Stimulated activated CD8-positive, alpha-beta memory T cell treated with anti-CD3 and anti-CD28 coated beads, Interleukin-12 subunit alpha, Interleukin-12 subunit beta, amount 100 ng/mL, for 4 hours (primary cell): ENCODE data around the gene LRRC47.
"Not testable (repeated sequence)": the region's sequence is repeated elsewhere in the genome, so short reads cannot be mapped to it uniquely, and the experiment has no call there.

Experiments
- DNase-seq: peaks from one replicate; pipeline ENCODE4 v3.0.0-alpha.2; 2020; ENCODE audit warnings: low read depth

LRRC47 gene

DNA sequence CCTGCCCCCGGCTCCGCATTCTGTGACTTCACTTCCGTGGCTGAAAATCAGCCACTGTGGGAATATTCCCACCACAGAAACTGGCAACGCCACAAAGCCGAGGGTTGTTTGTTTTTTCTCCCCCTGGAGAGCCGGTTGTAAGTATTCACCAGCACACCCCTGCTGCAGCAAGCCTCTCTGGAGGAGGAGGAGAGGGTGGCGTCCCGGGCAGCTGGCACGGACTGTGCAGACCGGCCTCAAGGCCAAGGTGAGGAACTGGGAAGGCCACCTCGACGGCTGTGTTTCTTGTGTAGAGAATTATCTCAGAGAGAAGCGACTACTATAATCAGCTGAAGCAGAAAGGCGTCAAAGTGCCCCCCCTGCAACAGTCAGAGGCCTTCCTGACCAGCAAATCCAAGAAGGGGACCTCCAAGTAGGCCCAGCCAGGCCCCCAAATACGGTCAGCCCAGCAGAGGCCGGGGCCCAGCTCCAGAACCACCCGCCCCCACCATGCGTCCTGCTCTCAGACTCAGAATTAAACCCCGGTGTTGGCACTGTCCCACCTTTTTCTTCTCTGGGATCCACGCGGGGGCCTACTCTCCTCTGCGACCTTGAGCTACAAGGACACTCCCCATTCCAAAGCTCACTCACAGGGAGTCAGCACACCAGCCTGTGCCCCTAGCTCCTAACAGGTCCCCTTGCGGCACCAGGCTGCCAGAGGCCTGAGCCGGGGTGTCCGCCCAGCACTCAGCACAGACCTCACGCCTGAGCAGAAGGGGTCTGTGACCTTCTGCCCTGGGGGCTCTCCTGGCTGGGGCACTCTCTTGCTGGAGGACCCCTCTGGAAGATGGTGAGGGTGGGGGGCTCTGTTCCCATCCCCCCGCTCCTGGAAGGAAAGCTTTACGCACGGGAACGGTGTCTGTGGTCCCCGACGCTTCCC lies 24.9 kb downstream of the LRRC47 start:
- DNase-seq = no peak

DNA sequence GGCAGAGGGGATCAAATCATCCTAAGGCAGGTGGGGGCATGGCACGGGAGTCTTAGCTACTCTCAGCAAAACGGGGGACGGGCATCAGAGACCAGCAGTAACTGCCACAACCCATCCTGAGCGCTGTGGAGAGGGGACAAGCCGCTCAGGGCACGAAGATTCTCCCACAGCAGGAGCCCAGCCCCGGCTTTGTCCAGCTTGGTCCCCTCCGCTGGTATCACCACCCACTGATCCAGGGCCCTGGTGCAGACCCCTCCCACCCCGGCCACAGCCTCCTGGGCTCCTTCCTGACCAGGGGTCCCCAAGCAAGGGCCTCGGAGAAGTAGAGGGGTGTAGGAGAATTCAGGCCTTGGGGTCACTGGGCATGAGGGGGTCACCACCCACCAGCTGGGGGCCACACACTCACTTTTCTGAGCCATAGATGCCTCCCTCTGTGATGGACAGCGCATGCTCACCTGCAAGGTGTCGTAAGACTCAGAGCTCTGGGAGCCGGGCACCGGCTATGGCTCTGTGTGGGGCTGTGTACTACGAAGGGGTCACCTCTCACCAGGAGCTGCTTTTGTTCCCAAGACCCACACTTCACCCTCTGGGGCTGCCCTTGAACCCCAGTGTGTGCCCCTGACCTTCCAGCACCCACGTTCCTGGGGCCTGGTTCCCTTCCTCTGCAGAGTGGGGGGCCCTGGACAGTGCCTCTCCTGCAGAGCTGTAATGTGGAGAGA lies 26.1 kb downstream of the LRRC47 start:
- DNase-seq = no peak

GRCh38 chr1:3768811-3769390 lies 27.4 kb downstream of the LRRC47 start:
- no peak for DNase-seq

- DNase-seq = no peak
Measured at GRCh38 chr1:3767328-3767925, 28.9 kb downstream of the LRRC47 start.

- no peak for DNase-seq
Measured at GRCh38 chr1:3763351-3764125, 32.8 kb downstream of the LRRC47 start.

DNA sequence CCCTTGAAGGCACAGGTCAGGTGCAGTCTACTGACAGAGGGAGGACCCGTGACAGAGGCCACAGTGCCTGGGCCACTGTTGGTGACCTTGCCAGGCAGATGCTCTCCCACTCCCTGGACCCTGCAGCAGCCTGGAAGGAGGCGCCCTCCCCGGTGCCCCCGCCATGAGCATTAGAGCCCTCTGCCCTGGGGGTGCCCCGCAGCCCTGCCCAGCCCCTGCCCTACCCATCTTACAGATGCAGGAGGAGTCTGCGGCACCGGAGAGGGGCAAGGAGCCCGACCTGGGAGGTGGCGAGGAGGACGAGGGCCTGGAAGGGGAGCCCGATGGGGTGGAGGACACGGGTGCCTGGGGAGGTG lies 33.4 kb downstream of the LRRC47 start:
- DNase-seq = no peak

GRCh38 chr1:3762151-3762872 lies 34.0 kb downstream of the LRRC47 start:
- no peak for DNase-seq

DNA sequence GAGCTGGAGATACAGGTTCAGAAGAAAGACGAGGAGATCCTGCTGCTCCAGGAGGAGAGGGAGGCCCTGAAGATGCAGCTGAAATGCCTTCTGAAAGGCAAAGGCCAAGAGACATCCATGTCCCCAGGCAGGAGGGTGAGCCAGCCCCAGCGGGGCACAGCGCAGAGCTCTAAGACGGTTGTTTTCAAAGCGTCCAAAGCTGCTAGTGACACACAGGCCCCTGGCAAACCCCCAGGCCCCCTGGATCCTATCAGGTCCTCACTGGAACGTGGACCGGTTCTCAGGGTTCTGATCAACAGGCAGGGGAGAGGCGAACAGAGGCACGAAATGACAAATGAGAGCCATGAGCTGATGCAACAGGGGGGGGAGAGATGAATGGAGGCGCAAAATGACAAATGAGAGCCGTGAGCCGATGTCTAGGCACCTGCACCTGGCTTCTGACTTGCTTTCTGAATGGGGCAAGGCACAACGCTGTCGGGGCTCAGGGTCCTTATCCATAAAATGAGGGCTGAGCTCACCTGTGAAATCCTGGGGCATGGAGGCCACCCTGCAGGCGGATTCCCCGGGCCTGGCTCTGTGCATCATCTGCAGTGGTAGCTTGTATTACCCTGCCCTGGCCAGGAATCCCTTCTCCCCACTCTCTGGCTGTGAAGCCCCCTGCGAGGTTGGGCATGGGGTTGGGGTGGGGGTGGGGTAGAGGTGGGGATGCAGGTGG lies 34.8 kb downstream of the LRRC47 start:
- DNase-seq = no peak

GRCh38 chr1:3759796-3760195 lies 36.5 kb downstream of the LRRC47 start:
- no peak for DNase-seq

- no peak for DNase-seq
Measured at GRCh38 chr1:3759164-3759563, 37.1 kb downstream of the LRRC47 start.

DNA sequence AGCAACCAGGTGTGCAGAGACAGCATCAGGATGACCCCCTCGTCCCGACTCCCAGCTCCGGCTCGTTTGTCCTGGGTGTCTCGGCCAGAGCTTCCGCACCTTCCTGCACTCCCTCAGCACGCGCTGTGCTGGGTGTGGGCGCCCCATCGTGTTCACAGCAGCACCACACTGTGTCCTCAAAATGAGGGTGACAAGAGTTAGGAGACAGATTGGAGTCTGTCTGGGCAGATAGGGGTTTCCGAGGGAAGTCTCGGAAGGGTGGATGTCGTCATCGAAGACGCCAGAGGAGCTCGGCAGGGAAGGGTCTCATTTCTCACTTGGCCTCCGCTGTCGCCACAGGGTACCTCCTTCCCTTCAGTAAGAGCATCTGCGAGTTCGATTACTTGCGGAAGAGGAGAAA lies 39.9 kb downstream of the LRRC47 start:
- no peak for DNase-seq

GRCh38 chr1:3753656-3754454 lies 42.4 kb downstream of the LRRC47 start:
- no peak for DNase-seq

- DNase-seq = no peak
Measured at GRCh38 chr1:3752400-3752945, 43.8 kb downstream of the LRRC47 start, which contains the start of gene CCDC27. Gene CCDC27, plus strand, starts transcription at chr1:3752450. Its CDS starts 32 bp downstream, at chr1:3752482.

DNA sequence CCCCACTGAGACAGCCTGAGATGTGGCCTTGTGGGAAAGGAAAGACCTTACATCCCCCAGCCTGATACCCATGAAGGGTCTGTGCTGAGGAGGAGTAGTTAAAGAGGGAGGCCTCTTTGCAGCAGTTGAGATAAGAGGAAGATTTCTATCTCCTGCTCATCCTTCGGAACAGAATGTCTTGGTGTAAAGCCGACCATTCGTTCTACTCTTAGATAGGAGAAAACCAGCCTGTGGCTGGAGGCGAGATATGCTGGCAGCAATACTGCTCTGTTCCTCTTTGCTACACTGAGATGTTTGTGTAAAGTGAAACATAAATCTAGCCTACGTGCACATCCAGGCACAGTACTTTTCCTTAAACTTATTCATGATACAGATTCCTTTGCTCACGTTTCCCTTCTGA lies 45.6 kb downstream of the LRRC47 start:
- DNase-seq = no peak

DNA sequence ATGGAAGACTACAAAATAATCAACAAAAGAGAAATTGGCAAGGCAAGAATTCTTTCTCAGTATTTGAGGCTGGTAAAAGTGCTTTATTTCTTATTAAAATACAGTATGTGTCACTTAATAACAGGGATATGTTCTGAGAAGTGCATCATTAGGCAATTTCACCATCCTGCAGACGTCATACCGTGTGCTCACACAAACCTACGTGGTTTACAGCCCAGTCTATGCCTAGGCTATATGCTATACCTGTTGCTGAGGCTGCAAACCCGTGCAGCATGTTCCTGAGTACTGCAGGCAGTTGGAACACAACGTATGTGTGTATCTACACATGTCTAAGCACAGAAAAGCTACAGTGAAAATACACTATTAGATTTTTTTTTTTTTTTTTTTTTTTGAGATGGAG lies 46.8 kb downstream of the LRRC47 start:
- DNase-seq = no peak

DNA sequence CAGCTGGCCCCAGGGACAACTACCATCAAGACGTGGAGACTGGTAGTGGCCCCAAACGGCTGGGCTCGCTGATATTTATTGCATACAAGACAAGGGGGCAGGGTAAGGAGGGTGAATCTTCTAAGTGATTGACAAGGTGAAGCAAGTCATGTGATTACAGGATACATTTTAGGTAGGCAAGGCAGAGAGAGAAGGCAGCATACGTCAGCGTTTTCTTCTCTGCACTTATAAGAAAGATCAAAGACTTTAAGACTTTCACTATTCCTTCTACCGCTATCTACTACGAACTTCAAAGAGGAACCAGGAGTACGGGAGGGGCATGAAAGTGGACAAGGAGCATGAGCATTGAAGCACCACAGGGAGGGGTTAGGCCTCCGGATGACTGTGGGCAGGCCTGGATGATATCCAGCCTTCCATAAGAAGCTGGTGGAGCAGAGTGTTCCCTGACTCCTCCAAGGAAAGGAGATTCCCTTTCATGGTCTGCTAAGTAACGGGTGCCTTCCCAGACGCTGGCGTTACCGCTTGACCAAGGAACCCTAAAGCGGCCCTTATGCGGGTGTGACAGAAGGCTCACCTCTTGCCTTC lies 47.9 kb downstream of the LRRC47 start:
- not testable (repeated sequence) for DNase-seq

DNA sequence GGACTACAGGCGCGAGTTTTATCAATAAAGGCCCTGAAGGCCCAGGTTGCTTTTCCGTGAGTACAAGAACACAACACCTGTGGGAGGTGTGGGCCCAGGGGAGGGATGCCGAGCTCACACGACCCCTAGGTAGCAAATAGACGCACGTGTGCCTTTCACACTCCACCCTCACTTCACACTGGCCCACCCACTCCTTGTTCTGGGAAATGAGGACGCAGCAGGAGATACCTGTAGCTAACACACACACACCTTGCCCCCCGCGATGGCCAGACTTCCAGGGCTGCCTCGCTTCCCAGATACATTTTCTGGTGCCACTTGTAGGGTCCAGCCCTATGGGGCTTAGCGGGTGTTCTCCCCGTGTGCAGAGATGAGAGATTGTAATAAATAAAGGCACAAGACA lies 48.4 kb downstream of the LRRC47 start:
- DNase-seq = no peak

- no peak for DNase-seq
Measured at GRCh38 chr1:3747522-3747848, 48.8 kb downstream of the LRRC47 start.
